ENCODE results near the gene BICDL2. TPM values are rescaled to one million over a fixed set of nuclear protein-coding genes. Genes with fewer than 3 reads are reported as not detected.
"Not testable (repeated sequence)": the region's sequence is repeated elsewhere in the genome, so short reads cannot be mapped to it uniquely, and the experiment has no call there.

Gene BICDL2
- total RNA-seq, 1 donor from 2014 or later: 0.58 TPM

GRCh38 chr16:3065742-3066439 is 29.1 kb upstream of the BICDL2 start:
- DNase-seq (ENCODE audit: low spot score) (peak; percentile 66), ATAC-seq (peak; percentile 50)

GRCh38 chr16:3065069-3065741 is 28.5 kb upstream of the BICDL2 start, which contains the start of gene IL32:
IL32 (plus strand) TSS chr16:3065640; CDS start chr16:3065812, 172 bp downstream.
- peak; percentile 87 for DNase-seq (ENCODE audit: low spot score)
- peak; percentile 86 for ATAC-seq

GRCh38 chr16:3063625-3064386 is 27.1 kb upstream of the BICDL2 start:
- ATAC-seq (no peak), DNase-seq (ENCODE audit: low spot score) (no peak)

GRCh38 chr16:3062553-3062952 is 25.8 kb upstream of the BICDL2 start:
- ATAC-seq: no peak
- DNase-seq (ENCODE audit: low spot score): no peak

- ATAC-seq (no peak), DNase-seq (ENCODE audit: low spot score) (no peak)
Observed at GRCh38 chr16:3060339-3061127, 23.8 kb upstream of the BICDL2 start.

- DNase-seq (ENCODE audit: low spot score) (no peak), ATAC-seq (no peak)
Observed at GRCh38 chr16:3059723-3060242, 23.0 kb upstream of the BICDL2 start.

- DNase-seq (ENCODE audit: low spot score): peak; percentile 91
- peak; percentile 98 for ATAC-seq
Observed at GRCh38 chr16:3059041-3059722, 22.4 kb upstream of the BICDL2 start.

- peak; percentile 45 for ATAC-seq
Observed at GRCh38 chr16:3058139-3059030, 21.6 kb upstream of the BICDL2 start.

GRCh38 chr16:3057181-3058138 is 20.7 kb upstream of the BICDL2 start:
- DNase-seq (ENCODE audit: low spot score): no peak
- ATAC-seq: no peak

More at GRCh38 chr16:3058139-3059030, 21.6 kb upstream of the BICDL2 start:
- peak; percentile 66 for DNase-seq (ENCODE audit: low spot score)

GRCh38 chr16:3056336-3057180 is 19.8 kb upstream of the BICDL2 start:
- DNase-seq (ENCODE audit: low spot score): no peak
- no peak for ATAC-seq

GRCh38 chr16:3055734-3056115 is 19.0 kb upstream of the BICDL2 start:
- DNase-seq (ENCODE audit: low spot score); ATAC-seq: not testable (repeated sequence)

GRCh38 chr16:3054965-3055733 is 18.4 kb upstream of the BICDL2 start:
- DNase-seq (ENCODE audit: low spot score): no peak
- no peak for ATAC-seq

- not testable (repeated sequence) for DNase-seq (ENCODE audit: low spot score); ATAC-seq
Observed at GRCh38 chr16:3053330-3053710, 16.6 kb upstream of the BICDL2 start.

- not testable (repeated sequence) for ATAC-seq; DNase-seq (ENCODE audit: low spot score)
Observed at GRCh38 chr16:3052571-3053329, 16.0 kb upstream of the BICDL2 start.

GRCh38 chr16:3051494-3051893 is 14.8 kb upstream of the BICDL2 start:
- ATAC-seq (no peak), DNase-seq (ENCODE audit: low spot score) (no peak)
